ENCODE measurements around the gene HS1BP3.

HS1BP3 gene

GRCh38 chr2:20615466-20616241 lies 35.2 kb downstream of the HS1BP3 start:
- no peak for DNase-seq

- DNase-seq: no peak
Measured at GRCh38 chr2:20615068-20615465, 35.8 kb downstream of the HS1BP3 start.

GRCh38 chr2:20614201-20615067 lies 36.5 kb downstream of the HS1BP3 start:
- DNase-seq: peak; percentile 62

- DNase-seq: no peak
Measured at GRCh38 chr2:20612925-20613916, 37.7 kb downstream of the HS1BP3 start.

- DNase-seq: no peak
Measured at GRCh38 chr2:20611844-20612356, 39.0 kb downstream of the HS1BP3 start.

GRCh38 chr2:20611077-20611843 lies 39.6 kb downstream of the HS1BP3 start:
- DNase-seq: no peak

- DNase-seq: no peak
Measured at GRCh38 chr2:20609995-20610357, 40.9 kb downstream of the HS1BP3 start.

GRCh38 chr2:20609349-20609994 lies 41.4 kb downstream of the HS1BP3 start:
- DNase-seq: peak; percentile 11

- no peak for DNase-seq
Measured at GRCh38 chr2:20608666-20609348, 42.1 kb downstream of the HS1BP3 start.

GRCh38 chr2:20607446-20607845 lies 43.5 kb downstream of the HS1BP3 start:
- DNase-seq: no peak

- no peak for DNase-seq
Measured at GRCh38 chr2:20606198-20606597, 44.7 kb downstream of the HS1BP3 start.

GRCh38 chr2:20604951-20605381 lies 45.9 kb downstream of the HS1BP3 start:
- no peak for DNase-seq

GRCh38 chr2:20604401-20604911 lies 46.4 kb downstream of the HS1BP3 start:
- no peak for DNase-seq

- no peak for DNase-seq
Measured at GRCh38 chr2:20603791-20604190, 47.1 kb downstream of the HS1BP3 start.

- no peak for DNase-seq
Measured at GRCh38 chr2:20602803-20603202, 48.1 kb downstream of the HS1BP3 start.

- DNase-seq: no peak
Measured at GRCh38 chr2:20600756-20601325, 50.1 kb downstream of the HS1BP3 start.

GRCh38 chr2:20599861-20600461 lies 50.9 kb downstream of the HS1BP3 start:
- DNase-seq: no peak

GRCh38 chr2:20599001-20599600 lies 51.8 kb downstream of the HS1BP3 start:
- no peak for DNase-seq

GRCh38 chr2:20597860-20598183 lies 53.1 kb downstream of the HS1BP3 start:
- DNase-seq: no peak

Data from NCI-H2081 treated with DMSO at 0.1 percent for 48 hours (cell line).